Progenitor cell of endocrine pancreas (in vitro differentiated cells): ENCODE measurements around the gene TRIM24. TPM values are rescaled to one million over a fixed set of nuclear protein-coding genes. Genes with fewer than 3 reads are reported as not detected.

ENCODE experiments used
- DNase-seq: peaks from one replicate; pipeline ENCODE4 v3.0.0; 2021; ENCODE audit warnings: low spot score; ENCODE audit not compliant: unreplicated experiment
- H3K27ac Mint-ChIP-seq: 2 replicates; pipeline ENCODE4 v1.8.0; 2021; ENCODE audit warnings: mild to moderate bottlenecking, moderate library complexity, mixed read lengths
- H3K27me3 Mint-ChIP-seq: 2 replicates; pipeline ENCODE4 v1.8.0; 2021; ENCODE audit warnings: mixed read lengths
- H3K36me3 Mint-ChIP-seq: 2 replicates; pipeline ENCODE4 v1.8.0; 2022; ENCODE audit warnings: mixed read lengths; ENCODE audit not compliant: insufficient read depth
- H3K4me1 Mint-ChIP-seq: 2 replicates; pipeline ENCODE4 v1.8.0; 2021; ENCODE audit warnings: low read depth, mixed read lengths
- H3K4me3 Mint-ChIP-seq: 2 replicates; pipeline ENCODE4 v1.8.0; 2021; ENCODE audit warnings: low read depth, mild to moderate bottlenecking, moderate library complexity, mixed read lengths
- H3K9me3 Mint-ChIP-seq: 2 replicates; pipeline ENCODE4 v1.8.0; 2021; ENCODE audit warnings: low read depth, mixed read lengths
- CTCF ChIP-seq: fragments of 200-600 bp; sonication (generic); IDR thresholded peaks from one replicate; pipeline ENCODE4 v1.5.0; 2021; ENCODE audit warnings: antibody characterized with exemption, mild to moderate bottlenecking; ENCODE audit not compliant: unreplicated experiment
- total RNA-seq: library from RNA; stranded (reverse); gene quantifications from 2 replicates; pipeline ENCODE4 v1.2.1, GENCODE V29; 2021

The TRIM24 gene
- total RNA-seq, 1 donor from 2014 or later = 114 TPM

GRCh38 chr7:138502023-138502767 is 42.1 kb downstream of the TRIM24 start:
- H3K36me3 Mint-ChIP-seq = peaks cover 32% of the 10 kb centered on the region
- TF ChIP-seq CTCF = no peak

GRCh38 chr7:138505361-138505873 is 45.4 kb downstream of the TRIM24 start:
- Mint-ChIP-seq H3K27ac (peak overlapping the region; percentile 27), H3K27me3 (no peaks in the 10 kb centered on the region), H3K9me3 (no peaks in the 10 kb centered on the region), H3K4me3 (no peak overlapping the region), H3K36me3 (peaks cover 34% of the 10 kb centered on the region), H3K4me1 (peaks cover 14% of the 10 kb centered on the region)
- TF ChIP-seq CTCF = no peak
- DNase-seq = no peak

More at GRCh38 chr7:138502023-138502767, 42.1 kb downstream of the TRIM24 start:
- DNase-seq = no peak
- Mint-ChIP-seq H3K27me3 (no peaks in the 10 kb centered on the region), H3K4me3 (no peak overlapping the region), H3K4me1 (peaks cover 26% of the 10 kb centered on the region), H3K27ac (peak overlapping the region; percentile 67), H3K9me3 (no peaks in the 10 kb centered on the region)

GRCh38 chr7:138506764-138507163 is 46.7 kb downstream of the TRIM24 start:
- peaks cover 3% of the 10 kb centered on the region for H3K9me3 Mint-ChIP-seq
- peaks cover 43% of the 10 kb centered on the region for H3K36me3 Mint-ChIP-seq
- peak overlapping the region; percentile 2 for H3K27ac Mint-ChIP-seq
- no peak overlapping the region for H3K4me3 Mint-ChIP-seq
- DNase-seq = no peak
- peaks cover 14% of the 10 kb centered on the region for H3K4me1 Mint-ChIP-seq
- H3K27me3 Mint-ChIP-seq = no peaks in the 10 kb centered on the region
- no peak for TF ChIP-seq CTCF

GRCh38 chr7:138510003-138510402 is 49.9 kb downstream of the TRIM24 start:
- DNase-seq = no peak
- H3K27ac Mint-ChIP-seq = peak overlapping the region; percentile 76
- peaks cover 4% of the 10 kb centered on the region for H3K9me3 Mint-ChIP-seq
- peaks cover 12% of the 10 kb centered on the region for H3K4me1 Mint-ChIP-seq
- no peak overlapping the region for H3K4me3 Mint-ChIP-seq
- H3K27me3 Mint-ChIP-seq = no peaks in the 10 kb centered on the region
- TF ChIP-seq CTCF = no peak
- peaks cover 69% of the 10 kb centered on the region for H3K36me3 Mint-ChIP-seq

- peaks cover 74% of the 10 kb centered on the region for H3K36me3 Mint-ChIP-seq
- H3K27me3 Mint-ChIP-seq = no peaks in the 10 kb centered on the region
- peaks cover 6% of the 10 kb centered on the region for H3K4me1 Mint-ChIP-seq
- H3K9me3 Mint-ChIP-seq = peaks cover 4% of the 10 kb centered on the region
- TF ChIP-seq CTCF = no peak
- H3K4me3 Mint-ChIP-seq = no peak overlapping the region
- no peak for DNase-seq
- no peak overlapping the region for H3K27ac Mint-ChIP-seq
Measured at GRCh38 chr7:138512092-138512858, 52.2 kb downstream of the TRIM24 start.
